Measurements from ENCODE around the gene USP35. TPM values are rescaled to one million over a fixed set of nuclear protein-coding genes. Genes with fewer than 3 reads are reported as not detected.
A peak's percentile ranks its signal among the peaks of the same experiment; 100 is the strongest.

The USP35 gene
- polyA plus RNA-seq, 2 of the 4 experiments (the other 2 are of a cell fraction), result 3.8 to 5.8 TPM

- ChIA-PET POLR2A (interaction anchor here (0.6 kb wide), 1 partner anchor 11 kb away, joined by 3 read pairs; no protein-coding TSS in a partner anchor), CTCF (interaction anchor here (0.8 to 1.7 kb wide), 4 partner anchors 10 to 43 kb away, joined by 3 to 6 read pairs (median 5); no protein-coding TSS in a partner anchor)
- no peak overlapping the region for H3K4me3 ChIP-seq
- H3K4me1 ChIP-seq, result peaks cover 40% of the 10 kb centered on the region
- no peak overlapping the region for H3K27ac ChIP-seq
- TF ChIP-seq NR3C1 (IDR thresholded peaks at IDR 0.05), result no peak
- no peak for TF ChIP-seq SREBF2 (IDR thresholded peaks at IDR 0.05)
- no peak for TF ChIP-seq FOXS1 (CRISPR knock-in tag; IDR thresholded peaks at IDR 0.05)
- no peak for TF ChIP-seq HMGXB4 (CRISPR knock-in tag; IDR thresholded peaks at IDR 0.05; ENCODE audit: borderline replicate concordance)
- no peak for TF ChIP-seq KDM1A (IDR thresholded peaks at IDR 0.05; ENCODE audit: low read depth)
- TF ChIP-seq HDAC2 (IDR thresholded peaks at IDR 0.05), result no peak
- TF ChIP-seq MAFK (IDR thresholded peaks at IDR 0.05; ENCODE audit: partially characterized antibody), result no peak
- TF ChIP-seq CBX2 (IDR thresholded peaks at IDR 0.05; ENCODE audit: borderline replicate concordance, low read depth), result no peak
- no peak for TF ChIP-seq EHMT2 (IDR thresholded peaks at IDR 0.05; ENCODE audit: low read depth)
- TF ChIP-seq SMC3 (IDR thresholded peaks at IDR 0.05), result no peak
- no peak for TF ChIP-seq MAZ (IDR thresholded peaks at IDR 0.05; ENCODE audit: borderline replicate concordance, low read depth, low read length)
- TF ChIP-seq PHF8 (IDR thresholded peaks at IDR 0.05; ENCODE audit: borderline replicate concordance, low read depth), result no peak
- TF ChIP-seq EP300 (IDR thresholded peaks at IDR 0.05), result no peak
- no peak for DNase-seq (ENCODE audit: low read depth in 1 of 2, low spot score in 1 of 2)
- H3K9me3 ChIP-seq, result no peaks in the 10 kb centered on the region
- no peak for FAIRE-seq
- no peak for ATAC-seq
- H3K4me2 ChIP-seq, result peak overlapping the region; percentile 95; the same call in 2 of the 3 replicates
- 97% methylated on average over 3 of the region's 3 CpGs for whole genome bisulfite sequencing (ENCODE audit: missing lambda C conversion rate)
These were observed 1.7 kb downstream of the USP35 start for GRCh38 chr11:78190374-78190773.

GRCh38 chr11:78190871-78191538 is 2.3 kb downstream of the USP35 start:
- ATAC-seq (no peak), FAIRE-seq (no peak), DNase-seq (ENCODE audit: low read depth in 1 of 2, low spot score in 1 of 2) (no peak)
- Histone ChIP-seq H3K9me3 (no peaks in the 10 kb centered on the region), H3K4me1 (peaks cover 35% of the 10 kb centered on the region), H3K4me2 (no peak overlapping the region), H3K27ac (no peak overlapping the region), H3K4me3 (no peak overlapping the region)
- no peak for TF ChIP-seq HOXB5 (CRISPR knock-in tag; IDR thresholded peaks at IDR 0.05)
- TF ChIP-seq HOXA7 (CRISPR knock-in tag; IDR thresholded peaks at IDR 0.05), result no peak
- TF ChIP-seq BCL3 (IDR thresholded peaks at IDR 0.05), result no peak
- no peak for TF ChIP-seq HOXB13 (CRISPR knock-in tag; IDR thresholded peaks at IDR 0.05; ENCODE audit: low read depth)
- TF ChIP-seq TP53 (CRISPR knock-in tag; IDR thresholded peaks at IDR 0.05), result no peak
- TF ChIP-seq RFX5 (IDR thresholded peaks at IDR 0.05), result no peak
- ChIA-PET POLR2A (interaction anchor here (0.6 kb wide), 1 partner anchor 11 kb away, joined by 3 read pairs; no protein-coding TSS in a partner anchor), CTCF (interaction anchor here (1.7 kb wide), 1 partner anchor 9 kb away, joined by 6 read pairs; no protein-coding TSS in a partner anchor)
- 92% methylated on average over 14 of the region's 14 CpGs for WGBS (ENCODE audit: missing lambda C conversion rate)

- ChIA-PET CTCF (interaction anchor here (1.2 kb wide), 1 partner anchor 237 kb away, joined by 3 read pairs; no protein-coding TSS in a partner anchor), POLR2A (no interaction called here)
- ATAC-seq (no peak), FAIRE-seq (no peak), DNase-seq (ENCODE audit: low read depth in 1 of 2, low spot score in 1 of 2) (no peak)
- no peaks in the 10 kb centered on the region for H3K9me3 ChIP-seq
- H3K4me3 ChIP-seq, result no peak overlapping the region
- no peak overlapping the region for H3K4me2 ChIP-seq
- peaks cover 22% of the 10 kb centered on the region for H3K4me1 ChIP-seq
- H3K27ac ChIP-seq, result no peak overlapping the region
- WGBS (ENCODE audit: missing lambda C conversion rate), result 100% methylated on average over 2 of the region's 6 CpGs
- TF ChIP-seq HES2 (IDR thresholded peaks at IDR 0.05), result no peak
- TF ChIP-seq NR3C1 (IDR thresholded peaks at IDR 0.05), result no peak
- TF ChIP-seq JUNB (IDR thresholded peaks at IDR 0.05), result no peak
- TF ChIP-seq GATA3 (IDR thresholded peaks at IDR 0.05; ENCODE audit: borderline replicate concordance), result no peak
- TF ChIP-seq PBX3 (IDR thresholded peaks at IDR 0.05), result no peak
- TF ChIP-seq MYC (IDR thresholded peaks at IDR 0.05; ENCODE audit: borderline replicate concordance, low read length), result no peak
- no peak for TF ChIP-seq CEBPB (IDR thresholded peaks at IDR 0.05)
- no peak for TF ChIP-seq RNF2 (IDR thresholded peaks at IDR 0.05; ENCODE audit: borderline replicate concordance, low read depth)
- TF ChIP-seq RAD21 (conservative IDR thresholded peaks at IDR 0.05 in 1 of 2, IDR thresholded peaks at IDR 0.05 in 1 of 2), result no peak
- TF ChIP-seq EHF (CRISPR knock-in tag; IDR thresholded peaks at IDR 0.05), result no peak
- no peak for TF ChIP-seq ZNF302 (CRISPR knock-in tag; IDR thresholded peaks at IDR 0.05)
- no peak for TF ChIP-seq MAZ (IDR thresholded peaks at IDR 0.05; ENCODE audit: borderline replicate concordance, low read depth, low read length)
These were observed 3.6 kb downstream of the USP35 start for GRCh38 chr11:78192223-78192719.

Data from A549 (cell line).